Activated T-cell treated with anti-CD3 and anti-CD28 coated beads, Interleukin-2, amount 50 U/mL, for 1 hour (primary cell): ENCODE results near the gene MAP7D2.
A peak's percentile ranks its signal among the peaks of the same experiment; 100 is the strongest.

Source experiments
- DNase-seq: peaks from one replicate; pipeline ENCODE4 v3.0.0-alpha.2; 2020

The MAP7D2 gene

DNA sequence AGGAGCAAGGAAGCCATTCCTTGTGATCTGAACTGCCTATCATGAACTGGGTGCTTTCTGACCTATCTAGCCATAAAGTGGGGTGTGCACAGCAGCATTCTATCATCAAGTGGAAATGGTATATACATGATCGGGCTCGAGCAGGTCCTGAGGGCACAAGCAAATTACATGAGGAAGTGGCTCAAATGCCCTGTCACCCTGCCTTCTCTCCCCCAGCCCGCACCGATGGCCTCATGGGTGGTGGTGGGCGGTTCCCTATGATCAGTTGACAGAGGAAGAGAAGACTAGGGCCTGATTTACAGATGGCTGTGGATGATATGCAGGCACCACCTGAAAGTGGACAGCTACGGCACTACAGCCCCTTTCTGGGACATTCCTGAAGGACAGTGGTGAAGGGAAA, 79.5 kb downstream of the MAP7D2 start:
- DNase-seq, result no peak

DNA sequence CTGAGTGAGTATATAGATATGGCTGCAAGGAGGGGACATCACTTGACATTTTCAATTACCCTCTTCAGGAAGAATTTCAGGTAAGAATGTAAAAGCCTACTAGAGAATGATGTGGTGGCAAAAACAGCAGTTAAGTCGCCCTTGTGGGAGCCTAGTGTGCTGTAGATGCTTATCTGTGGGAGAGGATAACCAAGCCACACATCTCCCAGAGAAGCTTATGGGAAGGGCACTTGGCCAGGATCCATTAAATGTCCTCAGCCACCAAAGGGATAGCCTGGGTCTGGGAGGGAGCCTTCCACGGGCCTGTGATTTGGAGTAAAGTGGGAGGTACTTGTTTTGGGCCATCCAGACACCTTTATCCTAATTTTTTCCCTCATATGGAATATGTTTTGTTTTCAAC, 84.5 kb downstream of the MAP7D2 start:
- DNase-seq, result no peak

DNA sequence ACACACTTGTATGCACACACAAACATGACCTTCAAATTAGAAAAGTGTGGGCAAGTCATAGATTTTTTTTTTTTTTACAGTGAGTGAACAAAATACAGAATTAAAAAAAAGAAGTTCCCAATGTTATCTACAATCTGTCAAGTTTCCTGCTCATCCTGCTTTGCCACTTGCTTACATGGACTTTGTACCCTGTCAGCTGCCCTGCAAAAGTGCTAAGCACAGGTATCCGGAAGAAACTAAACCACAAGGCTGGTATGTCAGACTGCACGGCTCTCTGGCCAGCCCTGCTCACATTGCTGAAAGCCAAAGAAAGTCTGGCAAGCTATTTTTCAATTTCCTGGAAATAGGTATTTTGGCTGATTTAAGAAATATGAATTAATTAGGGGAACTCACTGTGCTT, 87.0 kb downstream of the MAP7D2 start:
- no peak for DNase-seq

GRCh38 chrX:20028588-20028987, 88.1 kb downstream of the MAP7D2 start:
- DNase-seq, result no peak

- DNase-seq, result no peak
Measured at GRCh38 chrX:20026278-20026677, 90.4 kb downstream of the MAP7D2 start.

- DNase-seq, result no peak
Measured at GRCh38 chrX:20019672-20020365, 96.9 kb downstream of the MAP7D2 start.

GRCh38 chrX:20016616-20016945, 100.1 kb downstream of the MAP7D2 start:
- no peak for DNase-seq

DNA sequence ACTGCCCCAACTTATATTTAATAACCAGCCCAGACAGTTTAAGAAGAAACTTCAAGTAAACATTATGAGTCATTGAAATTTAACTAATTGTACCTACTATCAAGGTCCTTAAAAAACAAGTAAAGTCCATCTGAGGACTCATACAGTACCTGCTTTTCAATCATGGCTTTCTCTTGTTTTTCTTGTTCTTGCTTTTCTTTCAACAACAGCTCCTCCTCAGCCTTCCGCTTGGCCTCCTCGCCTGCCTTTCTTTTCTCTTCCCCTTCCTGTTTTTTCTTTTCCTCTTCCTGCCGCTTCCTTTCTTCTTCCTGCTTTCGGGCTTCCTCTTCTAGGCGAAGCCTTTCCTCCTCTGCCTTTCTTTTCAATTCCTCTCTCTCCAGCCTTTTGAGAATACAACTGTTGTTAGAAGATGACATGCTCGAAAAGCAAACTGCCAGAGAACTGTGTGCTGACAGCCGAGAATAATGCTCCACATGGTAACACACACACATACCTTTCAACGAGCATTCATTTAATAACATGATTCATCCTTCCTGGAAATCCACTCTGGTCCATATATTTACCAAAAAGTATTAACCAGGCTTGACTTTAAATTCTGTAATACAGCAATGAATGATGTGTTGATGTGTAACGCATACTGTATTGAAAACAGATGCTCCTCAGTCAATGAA, 100.6 kb downstream of the MAP7D2 start:
- no peak for DNase-seq

GRCh38 chrX:20015422-20015821, 101.3 kb downstream of the MAP7D2 start:
- DNase-seq, result no peak

- no peak for DNase-seq
Measured at GRCh38 chrX:20011608-20012007, 105.1 kb downstream of the MAP7D2 start.

DNA sequence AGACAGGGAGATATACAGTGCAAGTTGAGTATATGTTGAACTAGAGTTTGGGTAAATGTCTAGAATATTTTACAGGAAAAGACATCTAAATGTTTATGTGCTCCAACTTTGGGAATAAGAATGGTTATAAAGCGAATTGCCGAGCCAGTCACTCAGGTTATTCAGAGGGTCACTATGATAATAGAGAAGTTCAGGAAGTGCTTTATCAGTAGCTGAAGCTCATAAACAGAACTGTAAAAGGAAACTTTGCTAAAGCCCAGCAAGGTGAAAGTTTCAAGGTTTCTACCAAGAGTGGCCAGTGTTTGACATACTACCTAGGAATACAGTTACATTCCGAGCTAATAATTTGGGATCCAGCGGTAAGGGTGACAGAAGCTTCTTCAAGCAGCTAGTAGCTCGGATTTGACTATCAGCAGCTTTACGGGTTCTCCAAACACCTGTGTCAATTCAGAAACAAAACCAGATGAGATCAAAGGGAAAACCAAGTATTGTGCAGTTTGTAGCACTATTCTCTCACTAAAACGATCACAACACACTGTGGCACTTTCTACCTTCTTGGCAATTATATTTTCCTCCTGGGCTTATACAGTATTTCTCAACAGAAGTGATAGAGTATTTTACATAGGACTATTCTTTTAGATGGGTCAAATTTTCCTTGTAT, 108.6 kb downstream of the MAP7D2 start:
- no peak for DNase-seq

GRCh38 chrX:20005883-20006282, 110.8 kb downstream of the MAP7D2 start:
- DNase-seq, result no peak

GRCh38 chrX:20001588-20001987, 115.1 kb downstream of the MAP7D2 start:
- no peak for DNase-seq

DNA sequence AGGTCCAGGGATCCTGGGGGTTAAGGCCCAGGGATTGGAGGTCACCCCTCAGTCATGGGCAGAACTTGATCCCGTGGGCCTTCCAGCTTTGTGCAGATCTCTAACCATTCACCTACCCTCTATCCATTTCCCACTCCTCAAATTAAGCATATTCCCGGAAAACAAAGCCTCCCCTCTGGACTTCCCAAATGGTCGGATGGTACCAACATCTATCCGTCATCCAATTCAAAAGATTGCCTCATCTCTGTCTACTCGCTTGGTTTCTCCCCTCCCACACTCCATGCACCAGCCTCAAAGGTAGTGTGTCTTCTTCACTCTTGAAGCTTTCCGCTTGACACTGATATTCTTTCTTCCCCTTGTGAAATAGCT, 125.4 kb downstream of the MAP7D2 start:
- no peak for DNase-seq

GRCh38 chrX:19990556-19991349, 126.0 kb downstream of the MAP7D2 start, which contains the start of gene BCLAF3:
Gene BCLAF3, minus strand, starts transcription at chrX:19991061. Its CDS starts 20,797 bp downstream, at chrX:19970264.
- DNase-seq, result peak; percentile 83

DNA sequence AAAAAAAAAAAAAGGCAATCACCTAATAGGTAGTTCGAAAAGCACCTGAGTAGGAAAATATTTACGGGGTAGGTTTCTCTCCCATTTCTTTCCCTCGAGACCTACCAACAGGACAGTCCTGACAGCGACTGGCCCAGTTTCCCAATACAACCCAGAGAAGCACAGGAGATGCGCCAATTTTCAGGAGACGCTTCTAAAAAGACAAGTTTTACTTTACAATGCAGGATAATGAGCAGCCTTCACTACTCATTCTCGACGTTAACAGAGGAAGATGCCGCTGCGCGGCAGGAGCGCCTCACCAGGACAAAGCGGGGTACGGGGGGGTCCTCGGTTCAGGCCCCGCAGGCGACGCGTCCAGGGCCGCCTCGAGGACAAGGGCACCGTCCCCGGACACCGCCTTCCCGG, 126.6 kb downstream of the MAP7D2 start:
- DNase-seq, result no peak

GRCh38 chrX:19987856-19988255, 128.9 kb downstream of the MAP7D2 start:
- DNase-seq, result no peak

DNA sequence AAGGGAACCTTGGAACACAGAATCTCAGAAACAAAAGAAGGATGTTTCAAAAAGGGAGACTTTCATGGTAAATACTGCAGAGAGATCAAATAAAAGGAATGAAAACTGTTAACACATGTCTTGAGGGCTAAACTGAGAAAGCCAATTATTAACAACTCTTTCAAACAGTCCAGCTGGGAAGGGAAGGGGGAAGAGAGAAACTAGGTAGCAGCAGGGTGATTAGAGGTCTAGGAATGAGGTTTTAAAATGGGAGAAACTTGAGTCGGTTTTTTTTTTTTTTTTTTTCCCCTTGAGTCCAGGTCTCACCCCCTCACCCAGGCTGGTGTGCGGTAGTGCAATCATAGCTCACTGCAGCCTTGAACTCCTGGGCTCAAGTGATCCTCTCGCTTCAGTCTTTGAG, 130.2 kb downstream of the MAP7D2 start:
- no peak for DNase-seq

GRCh38 chrX:19981947-19982346, 134.8 kb downstream of the MAP7D2 start:
- DNase-seq, result no peak

- DNase-seq, result no peak
Measured at GRCh38 chrX:19975845-19976244, 140.9 kb downstream of the MAP7D2 start.

DNA sequence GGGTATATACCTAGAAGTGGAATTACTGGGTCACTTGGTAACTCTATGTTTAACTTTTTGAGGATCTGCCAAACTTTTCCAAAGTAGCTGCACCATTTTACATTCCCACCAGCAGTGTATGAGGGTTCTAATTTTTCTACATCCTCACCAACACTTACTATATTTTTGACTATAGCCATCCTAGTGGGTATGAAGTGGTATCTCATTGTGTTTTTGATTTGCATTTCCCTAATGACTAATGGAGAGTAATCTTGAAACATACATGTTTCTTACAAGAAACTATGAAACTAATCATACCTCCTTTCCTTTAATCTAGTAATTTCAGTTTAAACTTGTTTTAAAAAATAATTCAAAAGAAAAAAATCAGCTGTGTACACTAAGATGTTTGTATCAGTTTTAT, 143.7 kb downstream of the MAP7D2 start:
- DNase-seq, result no peak

GRCh38 chrX:19968276-19968675, 148.4 kb downstream of the MAP7D2 start:
- no peak for DNase-seq

GRCh38 chrX:19966056-19966455, 150.7 kb downstream of the MAP7D2 start:
- no peak for DNase-seq
